Activated CD4-positive, alpha-beta T cell treated with anti-CD3 and anti-CD28 coated beads for 24 hours (primary cell): Measurements from ENCODE around the gene CABP7.

Source experiments
- DNase-seq, 2 donors: peaks; one replicate each; pipeline ENCODE4 v3.0.0-alpha.2; 2020; ENCODE audit warnings: low read depth in 2 of 2

Gene CABP7

GRCh38 chr22:29773233-29773632 lies 53.4 kb downstream of the CABP7 start:
- DNase-seq: no peak

DNA sequence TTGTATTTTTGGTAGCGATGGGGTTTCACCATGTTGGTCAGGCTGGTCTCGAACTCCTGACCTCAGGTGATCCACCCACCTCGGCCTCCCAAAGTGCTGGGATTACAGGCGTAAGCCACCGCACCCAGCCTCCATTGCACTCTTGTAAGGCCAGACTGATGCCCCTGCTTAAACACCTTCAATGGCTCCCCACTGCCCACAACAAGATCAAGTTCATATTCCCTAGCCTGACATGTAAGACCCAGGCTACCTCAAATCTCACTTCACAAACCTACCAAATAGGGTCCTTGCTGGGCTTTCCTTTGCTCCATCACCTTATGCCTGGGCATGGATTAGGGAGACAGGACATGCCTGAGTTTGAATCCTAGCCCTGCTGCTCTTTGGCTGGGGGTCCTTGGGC lies 60.4 kb downstream of the CABP7 start:
- DNase-seq: no peak

GRCh38 chr22:29780748-29781676 lies 61.2 kb downstream of the CABP7 start:
- no peak for DNase-seq
